OCI-LY7 (cell line): ENCODE results near the gene NKX2-8. TPM values are rescaled to one million over a fixed set of nuclear protein-coding genes. Genes with fewer than 3 reads are reported as not detected.
A peak's percentile ranks its signal among the peaks of the same experiment; 100 is the strongest.

Experiments
- BruUV-seq: library from RNA; stranded (reverse); fragments of 400-500 nt; replicated peaks from 2 replicates; lab custom pipeline; 2021; lab: Mats Ljungman, UMichigan
- CTCF ChIA-PET: fragments of 300-600 bp; sonication (Branson Sonifier 250); formaldehyde crosslinking; loops from one replicate; lab custom pipeline; 2022; ENCODE audit warnings: antibody characterized with exemption; ENCODE audit not compliant: unreplicated experiment; lab: Charles Lee
- POLR2A ChIA-PET: fragments of 300-600 bp; sonication (Branson Sonifier 250); formaldehyde crosslinking; loops from one replicate; lab custom pipeline; 2022; ENCODE audit warnings: antibody characterized with exemption; lab: Charles Lee
- DNase-seq: peaks from one replicate; pipeline ENCODE4 v3.0.0-alpha.2; 2015; ENCODE audit warnings: low spot score
- H2AFZ ChIP-seq: fragments of 200-600 bp; sonication (generic), shearing (Covaris generic); 2 replicates; pipeline ENCODE4 v1.6.1; 2014; ENCODE audit warnings: mild to moderate bottlenecking, antibody characterized with exemption, low read length, moderate library complexity
- H3K27ac ChIP-seq: fragments of 200-600 bp; sonication (generic); 2 replicates; pipeline ENCODE4 v1.5.1; 2014; ENCODE audit warnings: mixed run types, low read depth, mild to moderate bottlenecking, moderate library complexity, low read length, inconsistent platforms; ENCODE audit not compliant: poor library complexity, severe bottlenecking
- H3K36me3 ChIP-seq: fragments of 200-600 bp; sonication (generic); 2 replicates; pipeline ENCODE4 v1.6.1; 2014; ENCODE audit warnings: mild to moderate bottlenecking, antibody characterized with exemption, low read length, moderate library complexity, mixed read lengths; ENCODE audit not compliant: insufficient read depth
- H3K4me1 ChIP-seq: fragments of 200-600 bp; sonication (generic); 2 replicates; pipeline ENCODE4 v1.5.1; 2014; ENCODE audit warnings: mild to moderate bottlenecking, low read length; ENCODE audit not compliant: insufficient read depth, poor library complexity, severe bottlenecking
- H3K4me2 ChIP-seq: fragments of 200-600 bp; sonication (generic); 2 replicates; pipeline ENCODE4 v1.6.1; 2014; ENCODE audit warnings: mild to moderate bottlenecking, low read length
- H3K4me3 ChIP-seq: fragments of 200-600 bp; sonication (generic); 2 replicates; pipeline ENCODE4 v1.5.1; 2014; ENCODE audit warnings: mild to moderate bottlenecking, low read depth, low read length; ENCODE audit not compliant: poor library complexity, severe bottlenecking
- H3K79me2 ChIP-seq: fragments of 200-600 bp; sonication (generic); 2 replicates; pipeline ENCODE4 v1.6.1; 2016; ENCODE audit warnings: low read depth, mild to moderate bottlenecking, low read length, moderate library complexity, mixed read lengths; ENCODE audit not compliant: insufficient read depth
- H3K9me2 ChIP-seq: fragments of 200-600 bp; sonication (generic); 2 replicates; pipeline ENCODE4 v1.6.1; 2016; ENCODE audit warnings: mild to moderate bottlenecking, low read length, mixed read lengths; ENCODE audit not compliant: insufficient read depth
- H3K9me3 ChIP-seq: fragments of 200-600 bp; sonication (generic); 2 replicates; pipeline ENCODE4 v1.6.1; 2014; ENCODE audit warnings: mild to moderate bottlenecking, mixed run types, low read length, mixed read lengths
- H4K20me1 ChIP-seq: fragments of 200-600 bp; sonication (generic); 2 replicates; pipeline ENCODE4 v1.6.1; 2014; ENCODE audit warnings: mild to moderate bottlenecking, antibody characterized with exemption, low read length, moderate library complexity, mixed read lengths; ENCODE audit not compliant: insufficient read depth
- EZH2phosphoT487 ChIP-seq: fragments of 200-600 bp; sonication (generic); IDR thresholded peaks from 2 replicates; pipeline ENCODE4 v1.6.1; 2018; ENCODE audit warnings: low read depth, borderline replicate concordance, mild to moderate bottlenecking, mixed run types, antibody characterized with exemption, low read length, moderate library complexity, mixed read lengths
- intact Hi-C: fragments of 100-400 bp; cut with micrococcal nuclease; formaldehyde crosslinking; loops from one replicate; pipeline ENCODE4 v1.10.0; 2022; ENCODE audit not compliant: unreplicated experiment
- total RNA-seq, 2 experiments: library from RNA; depleted of rRNA in 1 of 2; stranded (reverse); fragments of >200 nt in 1 of 2; shearing (Covaris generic) in 1 of 2; gene quantifications; 2 replicates each; pipeline ENCODE4 v1.2.3, GENCODE V29; 2014 to 2022
- TF ChIP-seq, protein P1 (sequence below): fragments of 200-600 bp; sonication (generic); conservative IDR thresholded peaks from 2 replicates; pipeline ENCODE4 v1.5.1; 2014; ENCODE audit warnings: mild to moderate bottlenecking, antibody characterized with exemption, low read length, moderate library complexity, mixed read lengths

The NKX2-8 gene
- total RNA-seq, 2 experiments from 2014 or later, result not detected

DNA sequence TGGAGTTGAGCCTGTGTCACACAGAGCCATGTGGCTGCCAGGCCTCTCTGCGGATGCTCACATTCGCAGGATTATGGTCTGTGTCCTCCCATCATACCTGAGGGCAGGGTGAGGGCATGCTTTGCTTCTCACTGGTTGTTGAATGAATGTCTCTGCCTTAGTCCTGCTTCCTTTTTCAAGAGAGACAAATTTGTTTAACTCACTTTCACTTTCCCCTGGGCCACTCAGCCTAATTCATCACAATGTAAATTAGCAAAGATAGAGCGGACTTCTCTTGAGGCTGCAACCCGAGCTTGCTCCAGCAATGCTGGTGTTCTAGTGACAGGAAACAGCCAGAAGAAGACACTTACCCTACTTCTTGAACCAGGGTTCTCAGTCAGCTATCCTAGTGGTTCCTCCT lies 43.7 kb upstream of the NKX2-8 start:
- intact Hi-C loops, result no loop called here
- H3K9me2 ChIP-seq, result no peaks in the 10 kb centered on the region
- no peak overlapping the region for H3K4me3 ChIP-seq
- H3K4me2 ChIP-seq, result no peak overlapping the region
- peak; percentile 13 for DNase-seq
- no peaks in the 10 kb centered on the region for H3K79me2 ChIP-seq
- H3K9me3 ChIP-seq, result no peaks in the 10 kb centered on the region
- H4K20me1 ChIP-seq, result no peaks in the 10 kb centered on the region
- ChIA-PET CTCF (no interaction called here), POLR2A (interaction anchor here (0.8 to 1.0 kb wide), 2 partner anchors 11 to 19 kb away, joined by 3 to 4 read pairs; no protein-coding TSS in a partner anchor)
- BruUV-seq, result no TSS peak
- no peak overlapping the region for H2AFZ ChIP-seq
- no peaks in the 10 kb centered on the region for H3K36me3 ChIP-seq
- H3K4me1 ChIP-seq, result no peaks in the 10 kb centered on the region
- no peak overlapping the region for H3K27ac ChIP-seq
- TF ChIP-seq, protein P1, sequence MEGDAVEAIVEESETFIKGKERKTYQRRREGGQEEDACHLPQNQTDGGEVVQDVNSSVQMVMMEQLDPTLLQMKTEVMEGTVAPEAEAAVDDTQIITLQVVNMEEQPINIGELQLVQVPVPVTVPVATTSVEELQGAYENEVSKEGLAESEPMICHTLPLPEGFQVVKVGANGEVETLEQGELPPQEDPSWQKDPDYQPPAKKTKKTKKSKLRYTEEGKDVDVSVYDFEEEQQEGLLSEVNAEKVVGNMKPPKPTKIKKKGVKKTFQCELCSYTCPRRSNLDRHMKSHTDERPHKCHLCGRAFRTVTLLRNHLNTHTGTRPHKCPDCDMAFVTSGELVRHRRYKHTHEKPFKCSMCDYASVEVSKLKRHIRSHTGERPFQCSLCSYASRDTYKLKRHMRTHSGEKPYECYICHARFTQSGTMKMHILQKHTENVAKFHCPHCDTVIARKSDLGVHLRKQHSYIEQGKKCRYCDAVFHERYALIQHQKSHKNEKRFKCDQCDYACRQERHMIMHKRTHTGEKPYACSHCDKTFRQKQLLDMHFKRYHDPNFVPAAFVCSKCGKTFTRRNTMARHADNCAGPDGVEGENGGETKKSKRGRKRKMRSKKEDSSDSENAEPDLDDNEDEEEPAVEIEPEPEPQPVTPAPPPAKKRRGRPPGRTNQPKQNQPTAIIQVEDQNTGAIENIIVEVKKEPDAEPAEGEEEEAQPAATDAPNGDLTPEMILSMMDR, result no peak
- no peak for TF ChIP-seq EZH2phosphoT487

DNA sequence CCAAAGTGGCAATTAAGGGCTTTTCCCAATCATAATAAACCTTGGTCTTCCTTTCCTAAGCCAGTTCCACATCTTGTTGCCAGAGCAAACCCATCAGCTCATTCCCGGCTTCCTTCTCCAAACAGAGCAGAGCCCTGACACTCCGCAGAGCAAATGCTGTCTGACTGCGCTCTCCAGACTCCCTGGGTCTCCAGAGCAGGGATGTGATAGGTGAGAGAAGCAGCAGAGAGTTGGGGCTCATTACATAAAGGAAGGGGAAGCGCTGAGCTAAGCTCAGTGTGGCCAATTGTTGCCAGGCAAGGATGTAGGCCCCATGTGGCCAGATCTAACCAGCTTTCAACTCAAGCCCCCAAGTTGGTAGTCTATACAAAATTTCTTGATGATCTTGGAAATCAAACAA lies 43.0 kb upstream of the NKX2-8 start:
- TF ChIP-seq, protein P1, result no peak
- no peak for TF ChIP-seq EZH2phosphoT487
- Histone ChIP-seq H2AFZ (no peak overlapping the region), H3K79me2 (no peaks in the 10 kb centered on the region), H4K20me1 (no peaks in the 10 kb centered on the region), H3K27ac (no peak overlapping the region), H3K9me3 (no peaks in the 10 kb centered on the region), H3K4me1 (no peaks in the 10 kb centered on the region), H3K4me3 (no peak overlapping the region), H3K9me2 (no peaks in the 10 kb centered on the region), H3K36me3 (no peaks in the 10 kb centered on the region), H3K4me2 (no peak overlapping the region)
- no TSS peak for BruUV-seq
- CTCF ChIA-PET, result no interaction called here
- POLR2A ChIA-PET, result interaction anchor here (0.6 to 1.2 kb wide), 2 partner anchors 47 to 768 kb away, joined by 3 to 4 read pairs; no protein-coding TSS in a partner anchor
- no peak for DNase-seq
- intact Hi-C loops, result no loop called here

DNA sequence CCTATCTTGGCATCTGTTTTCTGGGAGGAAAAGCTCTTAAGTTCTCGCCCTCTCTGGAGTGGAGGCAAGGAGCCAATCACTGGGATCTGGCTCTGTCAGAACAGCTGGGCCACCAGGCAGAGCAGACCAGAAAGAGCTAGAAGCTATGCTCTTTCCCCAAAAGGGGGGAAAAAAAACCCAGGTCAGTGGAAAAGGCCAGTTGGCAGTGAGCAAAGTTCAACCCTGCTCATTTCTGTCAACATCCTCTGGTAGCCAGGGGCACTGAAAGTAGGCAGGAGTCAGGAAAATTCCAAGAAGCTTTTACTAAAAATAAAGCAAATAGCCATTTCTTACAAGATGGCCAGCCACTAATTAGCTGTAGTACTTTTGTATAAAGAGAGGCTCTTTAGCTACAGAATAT lies 42.6 kb upstream of the NKX2-8 start:
- DNase-seq, result no peak
- Histone ChIP-seq H3K9me2 (no peaks in the 10 kb centered on the region), H2AFZ (no peak overlapping the region), H3K9me3 (no peaks in the 10 kb centered on the region), H3K36me3 (no peaks in the 10 kb centered on the region), H3K79me2 (no peaks in the 10 kb centered on the region), H3K4me2 (no peak overlapping the region), H3K27ac (no peak overlapping the region), H4K20me1 (no peaks in the 10 kb centered on the region), H3K4me1 (no peaks in the 10 kb centered on the region), H3K4me3 (no peak overlapping the region)
- BruUV-seq, result no TSS peak
- ChIA-PET CTCF (no interaction called here), POLR2A (interaction anchor here (0.6 to 1.2 kb wide), 2 partner anchors 47 to 768 kb away, joined by 3 to 4 read pairs; no protein-coding TSS in a partner anchor)
- TF ChIP-seq, protein P1, result no peak
- intact Hi-C loops, result no loop called here
